ENCODE data around the gene POLR1D. TPM values are rescaled to one million over a fixed set of nuclear protein-coding genes. Genes with fewer than 3 reads are reported as not detected.
A peak's percentile ranks its signal among the peaks of the same experiment; 100 is the strongest.

Gene POLR1D
- total and polyA plus RNA-seq, 8 donors, result 100 to 164 (median 143) TPM

- intact Hi-C loops (cut with DNase I), result no loop called here
- H3K27me3 ChIP-seq, result no peaks in the 10 kb centered on the region
- DNase-seq, result no peak
- no peak for ATAC-seq
- H3K4me1 ChIP-seq, result peaks cover 4 to 8% of the 10 kb centered on the region in 2 donors
- H3K9me3 ChIP-seq, result no peaks in the 10 kb centered on the region
- H3K4me3 ChIP-seq, result no peak overlapping the region
- no peak overlapping the region for H3K27ac ChIP-seq
- no peak for TF ChIP-seq CTCF (IDR thresholded peaks at IDR 0.05)
- no peaks in the 10 kb centered on the region for H3K36me3 ChIP-seq
Observed at GRCh38 chr13:27600711-27601110, 21.0 kb upstream of the POLR1D start.

- Histone ChIP-seq H3K4me1 (peaks cover 4 to 13% of the 10 kb centered on the region in 2 donors), H3K36me3 (no peaks in the 10 kb centered on the region), H3K27me3 (no peaks in the 10 kb centered on the region), H3K4me3 (no peak overlapping the region), H3K9me3 (no peaks in the 10 kb centered on the region), H3K27ac (no peak overlapping the region)
- intact Hi-C loops (cut with DNase I), result no loop called here
- ATAC-seq, result no peak
- no peak for DNase-seq
- no peak for TF ChIP-seq CTCF (IDR thresholded peaks at IDR 0.05)
Observed at GRCh38 chr13:27601208-27601607, 20.5 kb upstream of the POLR1D start.

GRCh38 chr13:27601803-27602202, 19.9 kb upstream of the POLR1D start:
- no peaks in the 10 kb centered on the region for H3K27me3 ChIP-seq
- no peaks in the 10 kb centered on the region for H3K9me3 ChIP-seq
- DNase-seq (no peak), ATAC-seq (no peak)
- H3K4me1 ChIP-seq, result peaks cover 4 to 19% of the 10 kb centered on the region in 2 donors
- H3K27ac ChIP-seq, result no peak overlapping the region
- intact Hi-C loops (cut with DNase I), result no loop called here
- no peaks in the 10 kb centered on the region for H3K36me3 ChIP-seq
- H3K4me3 ChIP-seq, result no peak overlapping the region
- no peak for TF ChIP-seq CTCF (IDR thresholded peaks at IDR 0.05)

- no peak for ATAC-seq
- H3K27ac ChIP-seq, result no peak overlapping the region
- peaks cover 4 to 35% of the 10 kb centered on the region in 2 donors for H3K4me1 ChIP-seq
- intact Hi-C loops (cut with DNase I), result no loop called here
- no peak overlapping the region for H3K4me3 ChIP-seq
- H3K27me3 ChIP-seq, result no peaks in the 10 kb centered on the region
- DNase-seq, result no peak
- H3K9me3 ChIP-seq, result no peaks in the 10 kb centered on the region
- no peaks in the 10 kb centered on the region for H3K36me3 ChIP-seq
- no peak for TF ChIP-seq CTCF (IDR thresholded peaks at IDR 0.05)
Observed at GRCh38 chr13:27605099-27605498, 16.6 kb upstream of the POLR1D start.

GRCh38 chr13:27605610-27606200, 16.0 kb upstream of the POLR1D start:
- no peaks in the 10 kb centered on the region for H3K27me3 ChIP-seq
- no peak overlapping the region for H3K27ac ChIP-seq
- no peaks in the 10 kb centered on the region for H3K9me3 ChIP-seq
- TF ChIP-seq CTCF (IDR thresholded peaks at IDR 0.05), result no peak
- intact Hi-C loops (cut with DNase I), result no loop called here
- H3K4me1 ChIP-seq, result peaks cover 4 to 35% of the 10 kb centered on the region in 2 donors
- H3K4me3 ChIP-seq, result no peak overlapping the region
- no peak for DNase-seq
- no peaks in the 10 kb centered on the region for H3K36me3 ChIP-seq
- ATAC-seq, result peak; percentile 25
